Measurements from ENCODE around the gene APBA1. TPM values are rescaled to one million over a fixed set of nuclear protein-coding genes. Genes with fewer than 3 reads are reported as not detected.

The APBA1 gene
- total RNA-seq, 1 experiment from 2014 or later: 1.8 TPM

- Histone ChIP-seq H4K5ac (ENCODE audit: insufficient read length, low read depth, low read length) (no peak overlapping the region), H3T11ph (ENCODE audit: low read length) (no peak overlapping the region), H2BK120ac (ENCODE audit: low read depth, low read length, poor library complexity, severe bottlenecking) (no peak overlapping the region), H3K4me1 (ENCODE audit: insufficient read depth, low read length) (no peaks in the 10 kb centered on the region; the same call in 1 of the 2 replicates), H3K23me2 (ENCODE audit: insufficient read length, low read depth, low read length, poor library complexity, severe bottlenecking) (no peaks in the 10 kb centered on the region), H3K56ac (ENCODE audit: insufficient read length, low read depth, low read length) (no peak overlapping the region), H3K79me2 (ENCODE audit: insufficient read depth, low read length) (no peaks in the 10 kb centered on the region), H2BK5ac (ENCODE audit: insufficient read length, low read length) (no peak overlapping the region), H4K91ac (ENCODE audit: insufficient read length, low read depth, low read length) (no peak overlapping the region), H3K18ac (ENCODE audit: insufficient read length, low read depth, low read length) (no peak overlapping the region), H3K4ac (ENCODE audit: low read depth, low read length) (no peak overlapping the region), H2BK12ac (ENCODE audit: insufficient read length, low read depth, low read length) (no peak overlapping the region), H3K27me3 (ENCODE audit: insufficient read depth, low read length) (peaks cover 30% of the 10 kb centered on the region), H3K79me1 (ENCODE audit: insufficient read depth, low read depth, low read length, poor library complexity, severe bottlenecking) (no peaks in the 10 kb centered on the region), H3K23ac (ENCODE audit: insufficient read length, low read depth, low read length) (no peak overlapping the region), H3K27ac (ENCODE audit: insufficient read length, low read depth, low read length) (no peak overlapping the region), H4K8ac (replicated peaks; ENCODE audit: insufficient read length, low read depth, low read length) (no peak overlapping the region), H3K9me3 (ENCODE audit: control insufficient read depth, low read depth, low read length) (no peaks in the 10 kb centered on the region), H3K4me2 (ENCODE audit: insufficient read depth, insufficient read length, low read length) (no peak overlapping the region), H2AK5ac (ENCODE audit: insufficient read length, low read length) (no peak overlapping the region), H2AFZ (ENCODE audit: low read length) (no peak overlapping the region), H4K20me1 (ENCODE audit: control insufficient read depth, insufficient read depth, insufficient read length) (no peaks in the 10 kb centered on the region), H2BK15ac (ENCODE audit: low read depth, low read length) (no peak overlapping the region), H3K9ac (ENCODE audit: extremely low read depth, insufficient read length, low read length) (no peak overlapping the region), H3K14ac (ENCODE audit: insufficient read depth, low read length) (no peak overlapping the region), H2BK20ac (ENCODE audit: low read depth, low read length, poor library complexity, severe bottlenecking) (no peak overlapping the region)
- no peaks in the 10 kb centered on the region; a peak in 1 of 7 replicates for H3K36me3 Mint-ChIP-seq (ENCODE audit: insufficient read depth in 1 of 3, low read depth in 3 of 3)
- TF ChIP-seq CTCF (conservative IDR thresholded peaks at IDR 0.05): no peak
- no peak overlapping the region for H3K27ac Mint-ChIP-seq
- DNase-seq: peak; percentile 35
- H3K27me3 Mint-ChIP-seq (ENCODE audit: low read depth): peaks cover 77% of the 10 kb centered on the region
- WGBS (ENCODE audit: extremely low coverage, insufficient read length, low lambda C conversion rate): no CpG with 5 or more reads among the region's 4 CpGs
- H3K4me1 Mint-ChIP-seq: peaks cover 7 to 9% of the 10 kb centered on the region in 2 experiments
- no peak overlapping the region for H3K4me3 Mint-ChIP-seq
- H3K9me3 Mint-ChIP-seq: no peaks in the 10 kb centered on the region; a peak in 1 of 5 replicates
These were observed 89.5 kb downstream of the APBA1 start for GRCh38 chr9:69582544-69583297.

Measured in H9 (cell line).